ENCODE results near the gene GNAO1.

DNA sequence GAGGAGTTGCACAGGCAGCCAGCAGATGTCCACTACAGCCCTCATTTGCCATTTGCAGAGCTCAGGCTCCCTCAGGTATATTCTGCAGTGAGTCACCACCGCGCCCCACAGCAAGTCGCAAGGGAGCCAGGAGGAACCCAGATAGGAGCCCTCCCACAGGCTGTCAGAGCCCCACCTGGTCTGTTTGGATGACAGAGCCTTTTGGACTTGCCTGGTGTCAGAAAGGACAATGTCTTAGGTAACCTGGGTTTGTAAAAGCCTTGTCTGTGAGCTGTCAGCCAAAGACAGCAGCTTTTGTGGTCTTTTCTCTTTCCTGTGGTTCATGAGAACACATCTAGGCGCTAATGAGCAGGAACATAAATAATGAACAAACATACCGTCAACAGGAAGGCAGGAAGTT, 70.9 kb downstream of the GNAO1 start:
- TF ChIP-seq EZH2 (IDR thresholded peaks at IDR 0.05; ENCODE audit: insufficient read depth, poor library complexity, severe bottlenecking) = no peak
- no peak for TF ChIP-seq EZH2phosphoT487 (IDR thresholded peaks at IDR 0.05; ENCODE audit: insufficient read depth, low read depth)
